NB4 (cell line): ENCODE measurements around the gene WDR5.

Source experiments
- DNase-seq: peaks from one replicate; pipeline ENCODE4 v3.0.0; 2010; ENCODE audit warnings: low read depth
- H3K4me3 ChIP-seq: one replicate; pipeline ENCODE4 v1.5.1; 2011; ENCODE audit warnings: mild to moderate bottlenecking, low read depth, low read length, moderate library complexity
- MYC ChIP-seq: IDR thresholded peaks from 2 replicates; pipeline ENCODE4 v1.6.1; 2011; ENCODE audit warnings: low read depth, low read length
- POLR2A ChIP-seq: IDR thresholded peaks from 2 replicates; pipeline ENCODE4 v1.6.1; 2011; ENCODE audit warnings: mild to moderate bottlenecking; ENCODE audit not compliant: insufficient read length; ENCODE audit errors: extremely low read depth
- TF ChIP-seq, protein P1 (sequence below): IDR thresholded peaks from one replicate; pipeline ENCODE4 v1.5.1; 2012; ENCODE audit warnings: low read depth, low read length
- TF ChIP-seq, protein P2 (sequence below): IDR thresholded peaks from 2 replicates; pipeline ENCODE4 v1.6.1; 2011; ENCODE audit warnings: low read depth, low read length

Gene WDR5

DNA sequence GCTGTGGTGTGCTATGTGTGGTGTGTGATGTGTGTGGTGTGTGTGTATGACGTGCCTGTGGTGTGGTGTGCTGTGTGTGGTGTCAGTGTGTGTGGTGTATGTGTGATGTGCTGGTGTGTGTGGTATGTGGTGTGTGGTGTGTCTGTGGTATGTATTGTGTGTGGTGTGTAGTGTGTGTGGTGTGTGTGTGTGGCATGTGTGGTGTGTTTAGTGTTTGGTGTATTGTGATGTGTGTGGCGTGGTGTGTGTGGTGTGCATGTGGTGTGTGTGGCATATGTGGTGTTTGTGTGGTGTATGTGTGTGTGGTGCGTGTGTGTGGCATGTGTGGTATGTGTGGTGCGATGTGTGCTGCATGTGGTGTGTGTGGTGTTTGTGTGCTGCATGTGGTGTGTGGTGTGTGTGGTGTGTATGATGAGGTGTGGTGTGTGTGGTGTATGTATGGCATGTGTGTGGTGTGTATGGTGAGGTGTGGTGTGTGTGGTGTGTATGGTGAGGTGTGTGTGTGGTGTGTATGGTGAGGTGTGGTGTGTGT is 46.7 kb downstream of the WDR5 start:
- no peak overlapping the region for H3K4me3 ChIP-seq
- DNase-seq, result peak; percentile 51
- TF ChIP-seq, protein P1, sequence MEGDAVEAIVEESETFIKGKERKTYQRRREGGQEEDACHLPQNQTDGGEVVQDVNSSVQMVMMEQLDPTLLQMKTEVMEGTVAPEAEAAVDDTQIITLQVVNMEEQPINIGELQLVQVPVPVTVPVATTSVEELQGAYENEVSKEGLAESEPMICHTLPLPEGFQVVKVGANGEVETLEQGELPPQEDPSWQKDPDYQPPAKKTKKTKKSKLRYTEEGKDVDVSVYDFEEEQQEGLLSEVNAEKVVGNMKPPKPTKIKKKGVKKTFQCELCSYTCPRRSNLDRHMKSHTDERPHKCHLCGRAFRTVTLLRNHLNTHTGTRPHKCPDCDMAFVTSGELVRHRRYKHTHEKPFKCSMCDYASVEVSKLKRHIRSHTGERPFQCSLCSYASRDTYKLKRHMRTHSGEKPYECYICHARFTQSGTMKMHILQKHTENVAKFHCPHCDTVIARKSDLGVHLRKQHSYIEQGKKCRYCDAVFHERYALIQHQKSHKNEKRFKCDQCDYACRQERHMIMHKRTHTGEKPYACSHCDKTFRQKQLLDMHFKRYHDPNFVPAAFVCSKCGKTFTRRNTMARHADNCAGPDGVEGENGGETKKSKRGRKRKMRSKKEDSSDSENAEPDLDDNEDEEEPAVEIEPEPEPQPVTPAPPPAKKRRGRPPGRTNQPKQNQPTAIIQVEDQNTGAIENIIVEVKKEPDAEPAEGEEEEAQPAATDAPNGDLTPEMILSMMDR, result no peak
- TF ChIP-seq POLR2A, result no peak
- TF ChIP-seq, protein P2, sequence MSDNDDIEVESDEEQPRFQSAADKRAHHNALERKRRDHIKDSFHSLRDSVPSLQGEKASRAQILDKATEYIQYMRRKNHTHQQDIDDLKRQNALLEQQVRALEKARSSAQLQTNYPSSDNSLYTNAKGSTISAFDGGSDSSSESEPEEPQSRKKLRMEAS, result no peak
- TF ChIP-seq MYC, result no peak

DNA sequence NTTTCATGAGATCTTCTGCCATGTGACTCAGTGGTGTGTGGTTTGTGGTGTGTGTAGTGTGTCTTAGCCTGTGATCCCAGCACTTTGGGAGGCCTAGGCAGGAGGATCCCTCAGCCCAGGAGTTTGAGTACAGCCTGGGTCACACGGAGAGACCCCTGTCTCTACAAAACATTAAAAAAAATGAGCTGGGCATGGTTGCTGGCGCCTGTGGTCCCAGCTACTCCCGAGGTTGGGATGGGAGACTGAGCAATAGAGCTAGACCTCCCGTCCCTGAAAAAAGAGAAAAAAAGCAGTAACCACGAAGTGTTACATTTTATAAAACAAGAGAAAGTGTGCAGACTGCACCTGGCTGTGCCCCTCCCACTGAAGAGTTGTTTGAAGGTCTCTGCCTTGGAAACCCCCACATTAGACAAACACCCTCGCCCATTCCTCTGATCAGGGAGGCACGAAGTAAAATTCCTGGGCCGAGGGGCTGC is 49.7 kb downstream of the WDR5 start:
- H3K4me3 ChIP-seq, result no peak overlapping the region
- TF ChIP-seq, protein P1, result no peak
- TF ChIP-seq MYC (no peak), POLR2A (no peak)
- DNase-seq, result peak; percentile 58

DNA sequence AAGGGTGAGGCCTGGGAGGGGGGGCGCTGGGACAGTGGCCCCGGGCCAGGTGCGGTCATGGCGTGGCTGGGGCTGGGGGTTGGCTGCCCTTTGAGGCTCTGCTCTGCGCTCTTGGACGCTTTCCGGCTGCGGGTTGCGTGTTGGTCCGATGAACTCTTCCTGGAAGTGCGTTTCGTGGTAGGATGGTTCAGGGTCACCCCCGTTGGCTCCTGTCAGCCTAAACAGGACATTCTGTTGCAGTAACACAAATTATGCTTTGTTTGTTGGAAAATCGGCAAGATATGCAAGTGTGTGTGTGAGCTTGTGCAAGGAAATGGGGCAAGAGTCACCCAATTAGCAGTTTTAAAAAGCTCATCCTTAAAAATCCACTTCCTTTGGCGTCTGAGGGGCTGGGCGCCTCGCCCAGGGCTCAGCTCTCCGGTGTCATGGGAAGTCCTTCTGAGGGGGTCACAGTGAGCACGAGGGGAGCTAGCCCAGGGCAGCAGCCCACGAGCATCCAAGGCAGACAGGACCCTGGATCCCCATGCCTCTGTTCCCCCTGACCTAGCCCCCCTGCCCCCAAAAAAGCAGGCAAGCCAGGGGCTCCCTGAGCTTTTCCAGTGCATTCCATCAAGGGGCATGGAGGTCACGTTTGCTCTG is 50.7 kb downstream of the WDR5 start:
- DNase-seq, result no peak

DNA sequence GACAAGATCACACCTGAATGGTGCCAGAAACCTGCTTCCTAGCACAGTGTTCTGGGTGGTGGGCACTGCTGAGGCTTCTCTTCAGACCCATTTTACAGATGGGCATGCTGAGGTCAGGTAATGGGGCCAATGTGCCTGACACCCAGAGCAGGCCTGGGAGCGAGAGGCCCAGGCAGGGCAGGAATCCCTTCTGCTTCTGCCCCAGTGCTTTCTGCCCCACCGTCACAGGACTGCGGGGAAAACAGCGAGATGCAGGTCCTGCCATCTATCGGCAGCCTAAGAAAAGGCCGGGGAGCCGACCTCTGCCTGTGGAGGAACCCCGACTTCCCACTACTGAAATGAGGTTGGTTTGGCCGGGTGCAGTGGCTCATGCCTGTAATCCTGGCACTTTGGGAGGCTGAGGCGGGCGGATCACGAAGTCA is 51.2 kb downstream of the WDR5 start:
- no peak overlapping the region for H3K4me3 ChIP-seq
- DNase-seq, result no peak
- TF ChIP-seq POLR2A, result no peak
- TF ChIP-seq, protein P1, result no peak
- TF ChIP-seq, protein P2, result no peak
- TF ChIP-seq MYC, result no peak

More for the DNA sequence above, 50.7 kb downstream of the WDR5 start:
- no peak overlapping the region for H3K4me3 ChIP-seq
- no peak for TF ChIP-seq POLR2A
- no peak for TF ChIP-seq MYC
- TF ChIP-seq, protein P1, result no peak

DNA sequence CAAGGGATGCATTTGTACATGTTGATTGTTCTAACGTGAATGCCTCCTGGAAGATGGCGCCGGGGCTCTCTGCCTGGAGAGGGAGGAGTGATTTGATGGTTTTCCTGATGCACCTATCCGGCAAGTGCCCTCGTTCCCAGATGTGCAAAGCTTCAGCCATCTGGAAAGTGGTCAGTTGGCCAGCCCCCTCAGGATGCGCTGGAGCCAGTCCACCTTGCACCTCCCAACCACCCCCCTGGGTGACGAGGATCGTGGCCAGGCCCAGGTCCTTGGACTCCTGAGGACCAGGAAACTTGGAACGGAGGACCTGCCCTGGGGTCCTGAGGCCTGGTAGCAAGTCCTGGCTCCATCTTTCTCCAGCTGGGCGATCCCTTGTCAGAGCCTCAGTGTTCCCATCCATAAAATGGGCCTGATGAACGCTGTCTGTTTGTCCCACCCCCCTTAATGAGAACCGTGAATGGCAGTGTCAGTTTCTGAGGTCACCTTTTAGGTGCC is 52.1 kb downstream of the WDR5 start:
- no peak for TF ChIP-seq MYC
- TF ChIP-seq, protein P1, result no peak
- TF ChIP-seq, protein P2, result no peak
- TF ChIP-seq POLR2A, result no peak
- no peak for DNase-seq
- H3K4me3 ChIP-seq, result no peak overlapping the region
